Renal pelvis (tissue), 4 donors: ENCODE results near the gene TUBG1. TPM values are rescaled to one million over a fixed set of nuclear protein-coding genes. Genes with fewer than 3 reads are reported as not detected.
"Not testable (repeated sequence)": the region's sequence is repeated elsewhere in the genome, so short reads cannot be mapped to it uniquely, and the experiment has no call there.

Source experiments
- DNase-seq: peaks from one replicate; pipeline ENCODE4 v3.0.0-alpha.2; 2013
- polyA plus RNA-seq, 3 donors: library from polyadenylated mRNA; unstranded; fragments of 120-200 nt; gene quantifications; one replicate each; pipeline ENCODE4 v1.2.1, GENCODE V29; 2013; ENCODE audit not compliant: insufficient read length in 3 of 3

Gene TUBG1
- polyA plus RNA-seq, 3 donors = 58.0 to 66.8 (median 60.2) TPM

GRCh38 chr17:42617956-42618431 is 8.5 kb downstream of the TUBG1 start:
- no peak for DNase-seq

- no peak for DNase-seq
Observed at GRCh38 chr17:42618442-42619150, 9.1 kb downstream of the TUBG1 start.

- not testable (repeated sequence) for DNase-seq
Observed at GRCh38 chr17:42621987-42622386, 12.5 kb downstream of the TUBG1 start.

DNA sequence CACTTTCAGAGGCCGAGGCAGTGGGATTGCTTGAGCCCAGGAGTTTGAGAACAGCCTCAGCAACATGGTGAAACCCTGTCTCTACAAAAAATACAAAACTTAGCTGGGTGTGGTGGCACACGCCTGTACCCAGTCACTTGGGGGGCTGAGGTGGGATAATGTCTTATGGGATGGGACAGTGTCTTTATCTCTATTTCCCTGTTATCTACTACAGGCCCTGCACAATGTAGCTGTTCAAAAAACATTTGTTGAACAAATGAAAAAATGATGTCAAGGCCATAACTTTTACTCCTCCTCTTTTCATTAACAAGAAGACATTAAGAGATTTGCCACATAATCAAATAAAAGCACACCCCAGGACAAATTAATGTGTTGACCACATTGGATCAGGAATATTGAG is 13.8 kb downstream of the TUBG1 start:
- no peak for DNase-seq

DNA sequence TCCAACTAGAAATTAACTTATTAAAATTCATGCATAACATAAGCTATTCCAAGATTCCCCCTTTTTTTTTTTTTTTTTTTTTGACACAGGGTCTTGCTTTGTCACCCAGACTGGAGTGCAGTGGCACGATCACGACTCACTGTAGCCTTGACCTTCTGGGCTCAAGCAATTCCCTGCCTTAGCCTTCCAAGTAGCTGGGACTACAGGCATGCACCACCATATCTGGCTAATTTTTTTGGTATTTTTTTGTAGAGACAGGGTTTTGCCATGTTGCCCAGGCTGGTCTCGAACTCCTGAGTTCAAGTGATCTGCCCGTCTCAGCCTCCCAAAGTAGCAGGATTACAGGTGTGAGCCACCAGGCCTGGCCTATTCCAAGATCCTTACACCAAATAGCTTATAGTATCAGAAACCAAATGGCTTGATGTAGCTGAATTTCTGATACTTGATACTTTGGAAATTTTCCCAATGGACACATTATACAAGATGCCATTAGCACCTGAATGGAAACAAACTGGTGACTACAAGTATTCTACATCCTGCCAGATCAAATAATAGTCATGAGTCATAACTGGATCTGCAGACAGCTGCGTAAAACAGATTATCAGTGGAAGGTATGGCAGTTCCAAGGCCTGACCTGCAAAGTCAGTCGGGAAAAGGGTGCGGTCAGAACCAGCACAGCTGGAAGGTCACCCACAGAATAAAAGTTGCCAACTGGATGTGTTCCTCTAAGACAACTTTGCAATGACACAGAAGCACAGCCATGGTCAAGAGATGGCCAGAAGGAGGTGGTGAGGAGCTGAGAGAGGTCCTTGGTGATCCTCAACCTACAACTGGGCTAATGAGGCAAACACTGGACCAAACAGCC is 14.5 kb downstream of the TUBG1 start:
- DNase-seq = no peak

- not testable (repeated sequence) for DNase-seq
Observed at GRCh38 chr17:42627032-42627764, 17.7 kb downstream of the TUBG1 start.

GRCh38 chr17:42629411-42630009 is 20.0 kb downstream of the TUBG1 start:
- no peak for DNase-seq

- DNase-seq = no peak
Observed at GRCh38 chr17:42632949-42633444, 23.5 kb downstream of the TUBG1 start.

DNA sequence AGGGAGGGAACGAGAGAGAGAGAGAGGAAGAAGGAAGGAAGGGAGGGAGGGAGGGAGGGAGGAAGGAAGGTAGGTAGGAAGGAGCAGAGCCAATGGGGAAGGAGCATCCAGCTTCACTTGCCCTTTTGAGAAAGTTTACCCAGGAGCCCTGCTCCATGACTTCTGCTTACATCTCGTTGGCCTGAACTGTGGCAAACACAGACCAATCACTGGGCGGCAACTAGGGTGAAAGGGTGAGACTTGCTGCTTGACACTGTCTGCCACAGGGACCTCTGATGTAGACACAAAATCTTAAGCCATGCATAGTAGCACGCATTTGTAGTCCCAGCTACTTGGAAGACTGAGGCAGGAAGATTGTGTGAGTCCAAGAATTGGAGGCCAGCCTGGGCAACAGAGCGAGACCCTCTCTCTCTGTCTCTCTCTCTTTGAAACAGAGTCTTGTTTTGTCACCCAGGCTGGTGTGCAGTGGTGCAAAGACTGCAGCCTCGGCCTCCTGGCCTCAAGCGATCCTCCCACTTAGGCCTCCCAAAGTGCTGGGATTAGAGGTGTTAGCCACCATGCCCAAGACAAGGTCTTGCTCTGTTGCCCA is 30.1 kb downstream of the TUBG1 start:
- DNase-seq = no peak

DNA sequence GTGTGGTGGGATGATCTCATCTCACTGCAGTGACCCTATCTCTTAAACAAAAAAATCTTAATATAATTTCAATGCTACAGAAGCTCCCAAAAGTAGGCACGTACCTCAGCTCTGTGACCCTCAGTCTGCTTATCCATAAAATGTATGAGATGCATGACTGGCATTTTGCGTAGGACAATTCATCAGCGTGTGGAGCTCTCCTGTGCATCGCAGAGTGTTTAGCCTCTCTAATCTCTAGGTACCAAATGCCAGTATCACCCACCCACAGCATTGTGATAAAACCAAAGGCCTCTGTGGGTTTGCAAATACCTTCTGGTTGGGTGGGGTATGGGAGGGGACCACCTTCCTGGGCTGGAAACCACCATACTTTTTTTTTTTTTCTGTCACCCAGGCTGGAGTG is 30.6 kb downstream of the TUBG1 start:
- DNase-seq = no peak

- no peak for DNase-seq
Observed at GRCh38 chr17:42642336-42642735, 32.9 kb downstream of the TUBG1 start.

- no peak for DNase-seq
Observed at GRCh38 chr17:42647778-42648177, 38.3 kb downstream of the TUBG1 start.

- no peak for DNase-seq
Observed at GRCh38 chr17:42651392-42651791, 41.9 kb downstream of the TUBG1 start.

- no peak for DNase-seq
Observed at GRCh38 chr17:42653179-42654124, 44.0 kb downstream of the TUBG1 start.

GRCh38 chr17:42655528-42655927 is 46.0 kb downstream of the TUBG1 start:
- DNase-seq = no peak

GRCh38 chr17:42657824-42658588 is 48.5 kb downstream of the TUBG1 start:
- no peak for DNase-seq

GRCh38 chr17:42659079-42659931 is 49.8 kb downstream of the TUBG1 start, which contains the start of gene TUBG2:
TUBG2 (plus strand) TSS chr17:42659284; CDS start chr17:42659504, 220 bp downstream.
- DNase-seq = peak; percentile 92

DNA sequence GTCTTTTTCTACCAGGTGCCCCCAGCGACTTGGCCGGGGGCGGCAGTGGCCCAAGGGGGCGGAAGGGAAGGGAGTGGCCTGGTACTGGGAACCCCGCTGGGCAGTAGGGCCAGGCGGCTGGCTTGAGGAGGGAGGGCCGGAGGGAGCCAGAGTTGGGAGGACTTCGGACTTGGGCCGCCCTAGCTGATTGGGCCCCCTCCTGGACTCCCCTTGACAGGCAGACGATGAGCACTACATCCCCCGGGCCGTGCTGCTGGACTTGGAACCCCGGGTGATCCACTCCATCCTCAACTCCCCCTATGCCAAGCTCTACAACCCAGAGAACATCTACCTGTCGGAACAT is 50.4 kb downstream of the TUBG1 start:
- not testable (repeated sequence) for DNase-seq
